Panc1 (cell line): ENCODE measurements around the gene SIRT1. TPM values are rescaled to one million over a fixed set of nuclear protein-coding genes. Genes with fewer than 3 reads are reported as not detected.
A peak's percentile ranks its signal among the peaks of the same experiment; 100 is the strongest.

Experiments used
- ATAC-seq: fragments of 200-7000 bp; cut with Tn5 transposase; 2 replicates; pipeline ENCODE4 v1.9.1; 2020; ENCODE audit warnings: mild to moderate bottlenecking, moderate library complexity
- BruUV-seq: library from RNA; stranded (reverse); fragments of 400-500 nt; replicated peaks from 2 replicates; lab custom pipeline; 2021; lab: Mats Ljungman, UMichigan
- CTCF ChIA-PET: fragments of 300-600 bp; sonication (Branson Sonifier 250); formaldehyde crosslinking; loops from one replicate; lab custom pipeline; 2022; ENCODE audit warnings: antibody characterized with exemption; lab: Charles Lee
- POLR2A ChIA-PET: fragments of 300-600 bp; sonication (Branson Sonifier 250); formaldehyde crosslinking; loops from one replicate; lab custom pipeline; 2022; ENCODE audit warnings: antibody characterized with exemption; lab: Charles Lee
- DNase-seq: peaks from one replicate; pipeline ENCODE4 v3.0.0-alpha.2; 2010; ENCODE audit warnings: low read depth, low spot score
- H3K27ac ChIP-seq: 2 replicates; pipeline ENCODE4 v1.5.1; 2011; ENCODE audit warnings: mild to moderate bottlenecking, low read length, inconsistent platforms
- H3K27me3 ChIP-seq: fragments of 200-500 bp; sonication (Bioruptor generic); 2 replicates; pipeline ENCODE4 v1.6.0; 2014; ENCODE audit warnings: low read length, inconsistent platforms; ENCODE audit not compliant: control insufficient read depth, insufficient read depth
- H3K36me3 ChIP-seq: fragments of 200-500 bp; sonication (Bioruptor generic); 2 replicates; pipeline ENCODE4 v1.5.1; 2014; ENCODE audit warnings: inconsistent platforms, mild to moderate bottlenecking, low read length, moderate library complexity; ENCODE audit not compliant: control insufficient read depth, insufficient read depth
- H3K4me1 ChIP-seq: 2 replicates; pipeline ENCODE4 v1.5.1; 2011; ENCODE audit warnings: inconsistent platforms, mild to moderate bottlenecking, low read length, moderate library complexity; ENCODE audit not compliant: control insufficient read depth, insufficient read depth
- H3K4me3 ChIP-seq, 2 experiments: 2 replicates each; pipeline ENCODE4 v1.5.1; 2011 to 2012; ENCODE audit warnings: low read depth in 2 of 2, low read length in 2 of 2, mild to moderate bottlenecking in 2 of 2, inconsistent platforms in 1 of 2, moderate library complexity in 1 of 2
- H3K9me3 ChIP-seq: fragments of 200-500 bp; sonication (Bioruptor generic); 2 replicates; pipeline ENCODE4 v1.5.1; 2014; ENCODE audit warnings: low read depth, mild to moderate bottlenecking, inconsistent platforms, low read length, moderate library complexity; ENCODE audit not compliant: control insufficient read depth, insufficient read depth
- POLR2AphosphoS5 ChIP-seq: IDR thresholded peaks from 2 replicates; pipeline ENCODE4 v1.6.1; 2012; ENCODE audit warnings: mild to moderate bottlenecking, low read depth, low read length, moderate library complexity
- SIN3A ChIP-seq: IDR thresholded peaks from 2 replicates; pipeline ENCODE4 v1.6.1; 2012; ENCODE audit warnings: low read depth, mild to moderate bottlenecking, low read length, moderate library complexity, borderline replicate concordance; ENCODE audit not compliant: insufficient read depth
- TCF7L2 ChIP-seq: IDR thresholded peaks from 2 replicates; pipeline ENCODE4 v1.6.1; 2011; ENCODE audit warnings: mild to moderate bottlenecking, low read depth, low read length, inconsistent platforms
- in situ Hi-C: cut with HindIII; loops from 2 replicates; pipeline ENCODE4 v1.10.0; 2016; ENCODE audit warnings: low sequenced_read_pairs, low pct_unique_long_range_greater_than_20kb
- intact Hi-C: fragments of 100-400 bp; cut with micrococcal nuclease; formaldehyde crosslinking; loops from one replicate; pipeline ENCODE4 v1.10.0; 2022; ENCODE audit not compliant: unreplicated experiment
- total RNA-seq: library from RNA; stranded (reverse); gene quantifications from one replicate; pipeline ENCODE4 v1.2.1, GENCODE V29; 2021; ENCODE audit not compliant: unreplicated experiment
- TF ChIP-seq, protein P1 (sequence below): fragments of 450-650 bp; IDR thresholded peaks from 2 replicates; pipeline ENCODE4 v1.5.1; 2017; ENCODE audit warnings: mild to moderate bottlenecking
- TF ChIP-seq, protein P2 (sequence below), 2 experiments: IDR thresholded peaks; 2 replicates each; pipeline ENCODE4 v1.6.1; 2011 to 2012; ENCODE audit warnings: low read depth in 2 of 2, control low read depth in 1 of 2, low read length in 1 of 2, mild to moderate bottlenecking in 1 of 2, moderate library complexity in 1 of 2; ENCODE audit not compliant: insufficient read depth in 1 of 2

SIRT1 gene
- total RNA-seq, 1 experiment from 2014 or later, result 45.0 TPM

DNA sequence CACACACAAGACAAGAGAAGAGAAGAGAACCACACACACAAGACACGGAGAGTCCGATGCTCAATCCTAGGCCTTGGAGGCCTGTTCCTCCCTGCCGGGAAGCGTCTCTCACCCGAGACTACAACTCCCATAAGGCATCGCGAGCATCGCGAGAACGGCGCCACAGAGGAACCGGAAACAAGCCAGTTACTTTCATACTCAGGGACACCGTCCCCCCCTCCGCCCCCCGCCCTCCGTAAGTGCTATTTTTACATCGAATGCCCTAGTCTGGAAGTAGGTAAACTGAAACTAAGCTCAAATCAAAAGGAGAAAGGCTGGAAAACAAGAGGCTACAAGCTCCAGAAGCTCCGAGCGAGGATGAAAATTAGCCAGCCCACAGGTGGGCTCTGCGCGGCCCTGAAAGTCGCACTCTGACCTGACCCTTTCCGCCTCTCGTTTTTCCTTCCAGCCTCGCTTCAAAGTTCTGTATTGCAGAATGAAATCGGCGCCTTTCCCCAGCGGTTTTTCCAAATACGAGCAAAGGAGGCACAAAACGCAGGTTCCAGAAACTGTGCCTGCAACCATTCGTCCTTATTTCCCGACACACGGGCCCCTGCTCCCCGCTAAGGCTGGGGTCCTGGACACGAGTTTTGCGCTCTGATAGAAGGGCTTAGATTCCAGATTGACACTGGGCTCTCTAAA lies 35.0 kb upstream of the SIRT1 start:
- in situ Hi-C loops, result no loop called here
- TF ChIP-seq SIN3A (peak; percentile 55; the same call in 1 of the 2 replicates), POLR2AphosphoS5 (peak; percentile 76), TCF7L2 (no peak)
- TF ChIP-seq, protein P1, sequence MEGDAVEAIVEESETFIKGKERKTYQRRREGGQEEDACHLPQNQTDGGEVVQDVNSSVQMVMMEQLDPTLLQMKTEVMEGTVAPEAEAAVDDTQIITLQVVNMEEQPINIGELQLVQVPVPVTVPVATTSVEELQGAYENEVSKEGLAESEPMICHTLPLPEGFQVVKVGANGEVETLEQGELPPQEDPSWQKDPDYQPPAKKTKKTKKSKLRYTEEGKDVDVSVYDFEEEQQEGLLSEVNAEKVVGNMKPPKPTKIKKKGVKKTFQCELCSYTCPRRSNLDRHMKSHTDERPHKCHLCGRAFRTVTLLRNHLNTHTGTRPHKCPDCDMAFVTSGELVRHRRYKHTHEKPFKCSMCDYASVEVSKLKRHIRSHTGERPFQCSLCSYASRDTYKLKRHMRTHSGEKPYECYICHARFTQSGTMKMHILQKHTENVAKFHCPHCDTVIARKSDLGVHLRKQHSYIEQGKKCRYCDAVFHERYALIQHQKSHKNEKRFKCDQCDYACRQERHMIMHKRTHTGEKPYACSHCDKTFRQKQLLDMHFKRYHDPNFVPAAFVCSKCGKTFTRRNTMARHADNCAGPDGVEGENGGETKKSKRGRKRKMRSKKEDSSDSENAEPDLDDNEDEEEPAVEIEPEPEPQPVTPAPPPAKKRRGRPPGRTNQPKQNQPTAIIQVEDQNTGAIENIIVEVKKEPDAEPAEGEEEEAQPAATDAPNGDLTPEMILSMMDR, result no peak
- Histone ChIP-seq H3K4me1 (no peaks in the 10 kb centered on the region), H3K27me3 (no peaks in the 10 kb centered on the region), H3K27ac (peak overlapping the region; percentile 96), H3K36me3 (no peaks in the 10 kb centered on the region; the same call in 1 of the 2 replicates), H3K4me3 (peak overlapping the region; percentile 81 to 99), H3K9me3 (no peaks in the 10 kb centered on the region)
- ChIA-PET POLR2A (interaction anchor here (0.5 to 0.6 kb wide), 3 partner anchors 17 to 1600 kb away, joined by 3 to 10 read pairs (median 5); no protein-coding TSS in a partner anchor), CTCF (no interaction called here)
- DNase-seq (peak; percentile 87), ATAC-seq (peak; percentile 100)
- intact Hi-C loops, result no loop called here
- BruUV-seq, result TSS peak; percentile 99

- Histone ChIP-seq H3K4me1 (no peaks in the 10 kb centered on the region), H3K36me3 (no peaks in the 10 kb centered on the region; the same call in 1 of the 2 replicates), H3K4me3 (no peak overlapping the region), H3K27me3 (no peaks in the 10 kb centered on the region), H3K9me3 (no peaks in the 10 kb centered on the region), H3K27ac (no peak overlapping the region)
- DNase-seq (no peak), ATAC-seq (no peak)
- in situ Hi-C loops, result no loop called here
- no TSS peak for BruUV-seq
- ChIA-PET CTCF (no interaction called here), POLR2A (no interaction called here)
- intact Hi-C loops, result no loop called here
- TF ChIP-seq TCF7L2, result no peak
- no peak for TF ChIP-seq SIN3A
- TF ChIP-seq, protein P1, result no peak
- TF ChIP-seq, protein P2, sequence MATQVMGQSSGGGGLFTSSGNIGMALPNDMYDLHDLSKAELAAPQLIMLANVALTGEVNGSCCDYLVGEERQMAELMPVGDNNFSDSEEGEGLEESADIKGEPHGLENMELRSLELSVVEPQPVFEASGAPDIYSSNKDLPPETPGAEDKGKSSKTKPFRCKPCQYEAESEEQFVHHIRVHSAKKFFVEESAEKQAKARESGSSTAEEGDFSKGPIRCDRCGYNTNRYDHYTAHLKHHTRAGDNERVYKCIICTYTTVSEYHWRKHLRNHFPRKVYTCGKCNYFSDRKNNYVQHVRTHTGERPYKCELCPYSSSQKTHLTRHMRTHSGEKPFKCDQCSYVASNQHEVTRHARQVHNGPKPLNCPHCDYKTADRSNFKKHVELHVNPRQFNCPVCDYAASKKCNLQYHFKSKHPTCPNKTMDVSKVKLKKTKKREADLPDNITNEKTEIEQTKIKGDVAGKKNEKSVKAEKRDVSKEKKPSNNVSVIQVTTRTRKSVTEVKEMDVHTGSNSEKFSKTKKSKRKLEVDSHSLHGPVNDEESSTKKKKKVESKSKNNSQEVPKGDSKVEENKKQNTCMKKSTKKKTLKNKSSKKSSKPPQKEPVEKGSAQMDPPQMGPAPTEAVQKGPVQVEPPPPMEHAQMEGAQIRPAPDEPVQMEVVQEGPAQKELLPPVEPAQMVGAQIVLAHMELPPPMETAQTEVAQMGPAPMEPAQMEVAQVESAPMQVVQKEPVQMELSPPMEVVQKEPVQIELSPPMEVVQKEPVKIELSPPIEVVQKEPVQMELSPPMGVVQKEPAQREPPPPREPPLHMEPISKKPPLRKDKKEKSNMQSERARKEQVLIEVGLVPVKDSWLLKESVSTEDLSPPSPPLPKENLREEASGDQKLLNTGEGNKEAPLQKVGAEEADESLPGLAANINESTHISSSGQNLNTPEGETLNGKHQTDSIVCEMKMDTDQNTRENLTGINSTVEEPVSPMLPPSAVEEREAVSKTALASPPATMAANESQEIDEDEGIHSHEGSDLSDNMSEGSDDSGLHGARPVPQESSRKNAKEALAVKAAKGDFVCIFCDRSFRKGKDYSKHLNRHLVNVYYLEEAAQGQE (IDR thresholded peaks at IDR 0.05; ENCODE audit: insufficient read depth in 1 of 2, low read depth in 2 of 2, low read length in 1 of 2), result no peak
- no peak for TF ChIP-seq POLR2AphosphoS5
Measured at GRCh38 chr10:67851186-67851585, 33.3 kb upstream of the SIRT1 start.
